Smooth muscle cell (in vitro differentiated cells): ENCODE measurements around the gene KRT74. TPM values are rescaled to one million over a fixed set of nuclear protein-coding genes. Genes with fewer than 3 reads are reported as not detected.

Source experiments
- DNase-seq: peaks from one replicate; lab custom pipeline; 2025; ENCODE audit not compliant: unreplicated experiment; lab: John Stamatoyannopoulos, UW
- H2AFZ ChIP-seq: fragments of 200-600 bp; sonication (generic); 2 replicates; pipeline ENCODE4 v1.6.0; 2016; ENCODE audit warnings: antibody characterized with exemption, low read depth, mild to moderate bottlenecking
- H3F3A ChIP-seq: fragments of 200-600 bp; sonication (generic); 2 replicates; pipeline ENCODE4 v1.6.0; 2017; ENCODE audit warnings: antibody characterized with exemption, low read depth
- H3K27ac ChIP-seq: fragments of 200-600 bp; sonication (generic); 2 replicates; pipeline ENCODE4 v1.5.1; 2016; ENCODE audit warnings: low read depth, mild to moderate bottlenecking
- H3K27me3 ChIP-seq: fragments of 200-600 bp; sonication (generic); 2 replicates; pipeline ENCODE4 v1.6.1; 2016; ENCODE audit warnings: low read depth, mild to moderate bottlenecking
- H3K36me3 ChIP-seq: fragments of 200-600 bp; sonication (generic); 2 replicates; pipeline ENCODE4 v1.5.1; 2016; ENCODE audit warnings: low read depth
- H3K4me1 ChIP-seq: fragments of 200-600 bp; sonication (generic); 2 replicates; pipeline ENCODE4 v1.5.1; 2016; ENCODE audit warnings: low read depth
- H3K4me2 ChIP-seq: fragments of 200-600 bp; sonication (generic); 2 replicates; pipeline ENCODE4 v1.6.0; 2016; ENCODE audit warnings: mild to moderate bottlenecking
- H3K4me3 ChIP-seq: fragments of 200-600 bp; sonication (generic); 2 replicates; pipeline ENCODE4 v1.5.1; 2016; ENCODE audit warnings: mild to moderate bottlenecking
- H3K79me2 ChIP-seq: fragments of 200-600 bp; sonication (generic); 2 replicates; pipeline ENCODE4 v1.6.0; 2016; ENCODE audit warnings: low read depth, mild to moderate bottlenecking
- H3K9ac ChIP-seq: fragments of 200-600 bp; sonication (generic); 2 replicates; pipeline ENCODE4 v1.6.0; 2016; ENCODE audit warnings: low read depth
- H3K9me3 ChIP-seq: fragments of 200-600 bp; sonication (generic); replicated peaks from 2 replicates; pipeline ENCODE4 v1.5.1; 2016; ENCODE audit warnings: low read depth
- H4K20me1 ChIP-seq: fragments of 200-600 bp; sonication (generic); 2 replicates; pipeline ENCODE4 v1.6.0; 2016; ENCODE audit warnings: low read depth
- WGBS: methylation state at CpG from one replicate; pipeline ENCODE4 v1.1.7; 2016; ENCODE audit warnings: low lambda C conversion rate; 5-methylcytosine and 5-hydroxymethylcytosine counted together
- polyA plus RNA-seq: library from polyadenylated mRNA; unstranded; fragments of >200 nt; fragmentation: Nextera tagmentation; extraction: Ambion mirVana; gene quantifications from 2 replicates; pipeline ENCODE4 v1.2.1, GENCODE V29; 2016
- total RNA-seq: library from RNA; depleted of rRNA; stranded (reverse); fragments of >200 nt; gene quantifications from 2 replicates; pipeline ENCODE4 v1.2.3, GENCODE V29; 2014
- TF ChIP-seq, protein P1 (sequence below): fragments of 200-600 bp; sonication (generic); IDR thresholded peaks from 2 replicates; pipeline ENCODE4 v1.5.1; 2017; ENCODE audit warnings: borderline replicate concordance, mild to moderate bottlenecking, antibody characterized with exemption; ENCODE audit not compliant: insufficient read depth, poor library complexity, severe bottlenecking

KRT74 gene
- total and polyA plus RNA-seq, 2 experiments from 2014 or later = not detected

DNA sequence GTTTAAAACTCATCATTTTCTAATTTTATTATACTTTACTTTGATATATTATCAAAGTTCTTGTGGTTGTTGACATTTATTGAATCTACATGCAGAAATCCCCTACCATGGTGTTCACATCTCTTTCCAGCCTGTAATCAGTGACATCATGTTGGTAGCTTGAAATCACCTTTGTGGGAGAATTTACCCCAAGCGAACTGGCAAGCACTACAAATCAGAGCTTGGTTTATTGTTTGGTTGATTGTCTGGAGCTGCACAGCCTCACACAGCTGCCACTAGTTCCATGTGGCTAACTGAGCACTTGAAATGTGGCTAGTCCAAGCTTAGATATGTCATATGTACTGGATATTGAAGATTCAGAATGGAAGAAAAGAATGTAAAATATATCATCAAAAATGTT is 38.1 kb downstream of the KRT74 start:
- no peak overlapping the region for H3K4me3 ChIP-seq
- H4K20me1 ChIP-seq = no peaks in the 10 kb centered on the region
- H3K9ac ChIP-seq = no peak overlapping the region
- H3K36me3 ChIP-seq = no peaks in the 10 kb centered on the region
- no peaks in the 10 kb centered on the region for H3K79me2 ChIP-seq
- no peak overlapping the region for H3K4me2 ChIP-seq
- H3F3A ChIP-seq = peaks cover 5% of the 10 kb centered on the region
- TF ChIP-seq, protein P1, sequence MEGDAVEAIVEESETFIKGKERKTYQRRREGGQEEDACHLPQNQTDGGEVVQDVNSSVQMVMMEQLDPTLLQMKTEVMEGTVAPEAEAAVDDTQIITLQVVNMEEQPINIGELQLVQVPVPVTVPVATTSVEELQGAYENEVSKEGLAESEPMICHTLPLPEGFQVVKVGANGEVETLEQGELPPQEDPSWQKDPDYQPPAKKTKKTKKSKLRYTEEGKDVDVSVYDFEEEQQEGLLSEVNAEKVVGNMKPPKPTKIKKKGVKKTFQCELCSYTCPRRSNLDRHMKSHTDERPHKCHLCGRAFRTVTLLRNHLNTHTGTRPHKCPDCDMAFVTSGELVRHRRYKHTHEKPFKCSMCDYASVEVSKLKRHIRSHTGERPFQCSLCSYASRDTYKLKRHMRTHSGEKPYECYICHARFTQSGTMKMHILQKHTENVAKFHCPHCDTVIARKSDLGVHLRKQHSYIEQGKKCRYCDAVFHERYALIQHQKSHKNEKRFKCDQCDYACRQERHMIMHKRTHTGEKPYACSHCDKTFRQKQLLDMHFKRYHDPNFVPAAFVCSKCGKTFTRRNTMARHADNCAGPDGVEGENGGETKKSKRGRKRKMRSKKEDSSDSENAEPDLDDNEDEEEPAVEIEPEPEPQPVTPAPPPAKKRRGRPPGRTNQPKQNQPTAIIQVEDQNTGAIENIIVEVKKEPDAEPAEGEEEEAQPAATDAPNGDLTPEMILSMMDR = no peak
- no peak overlapping the region for H3K27ac ChIP-seq
- 43% methylated on average over 1 of the region's 1 CpG for WGBS
- peaks cover 12% of the 10 kb centered on the region for H3K4me1 ChIP-seq
- H2AFZ ChIP-seq = no peak overlapping the region
- DNase-seq = no peak
- no peaks in the 10 kb centered on the region for H3K9me3 ChIP-seq
- H3K27me3 ChIP-seq = no peaks in the 10 kb centered on the region

DNA sequence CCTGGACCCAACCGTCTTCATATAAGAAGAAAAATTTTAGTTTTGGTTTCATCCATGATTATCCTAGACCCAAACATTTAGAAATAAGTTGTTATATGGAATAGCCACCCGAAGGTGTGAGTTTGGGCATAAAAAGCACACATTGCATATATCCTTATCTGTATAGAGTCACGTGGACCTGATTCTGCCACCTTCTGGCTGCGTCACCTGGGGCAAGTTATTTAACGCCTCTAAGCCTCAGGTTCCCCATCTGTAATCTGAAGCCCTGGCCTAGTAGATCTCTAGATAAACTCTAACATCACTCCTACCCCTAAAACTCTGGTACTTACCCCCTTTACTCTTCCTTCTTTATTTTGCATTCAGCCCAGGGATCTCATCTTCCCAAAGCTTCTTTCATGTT is 39.2 kb downstream of the KRT74 start:
- Histone ChIP-seq H4K20me1 (no peaks in the 10 kb centered on the region), H3K4me2 (no peak overlapping the region), H3K27me3 (no peaks in the 10 kb centered on the region), H3K4me3 (no peak overlapping the region), H2AFZ (no peak overlapping the region), H3K4me1 (peaks cover 9% of the 10 kb centered on the region), H3F3A (peaks cover 5% of the 10 kb centered on the region), H3K36me3 (no peaks in the 10 kb centered on the region), H3K79me2 (no peaks in the 10 kb centered on the region), H3K27ac (no peak overlapping the region), H3K9me3 (no peaks in the 10 kb centered on the region), H3K9ac (no peak overlapping the region)
- DNase-seq = no peak
- 80% methylated on average over 5 of the region's 5 CpGs for WGBS
- TF ChIP-seq, protein P1 = no peak

DNA sequence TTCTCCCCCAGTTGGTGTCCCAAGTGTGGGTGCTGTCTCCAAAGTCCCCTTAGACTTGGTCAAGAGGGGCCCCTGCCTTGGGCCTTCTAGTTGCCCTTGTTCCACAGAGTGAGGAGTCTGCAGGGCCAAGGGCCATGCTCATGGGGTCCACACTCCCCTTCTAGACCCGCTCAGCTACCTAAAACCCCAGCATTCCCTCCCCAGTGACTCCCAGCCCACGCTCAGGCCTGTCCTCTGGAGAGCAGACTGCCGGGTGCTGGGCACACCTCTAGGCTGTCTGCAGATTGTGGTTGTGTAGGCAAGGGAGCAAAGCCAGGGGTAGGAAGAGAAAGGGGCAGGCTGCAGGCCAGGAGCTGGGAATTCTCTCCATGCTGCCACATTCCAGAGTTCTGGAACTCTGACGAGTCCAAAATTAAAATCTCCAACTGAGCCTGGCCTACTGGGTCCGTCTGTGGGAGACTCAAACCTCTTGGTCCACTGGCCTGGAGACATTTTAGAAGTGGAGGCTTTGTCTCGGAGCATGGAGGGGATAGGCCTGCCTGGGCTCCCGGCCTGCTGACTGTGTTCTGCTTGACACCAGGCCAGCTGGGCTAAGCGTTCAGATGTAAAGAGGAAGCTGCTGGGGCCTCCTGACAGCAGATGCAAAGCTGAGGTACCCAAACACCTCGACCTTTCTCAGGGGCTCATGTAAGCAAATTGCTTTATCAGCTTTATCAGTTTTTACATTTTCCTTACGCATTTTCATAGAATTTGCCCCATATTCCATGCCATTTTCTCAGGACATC is 39.8 kb downstream of the KRT74 start:
- H3K4me1 ChIP-seq = peaks cover 5% of the 10 kb centered on the region
- WGBS = 89% methylated on average over 10 of the region's 10 CpGs
- H3K79me2 ChIP-seq = no peaks in the 10 kb centered on the region
- DNase-seq = no peak
- no peak overlapping the region for H3K27ac ChIP-seq
- H4K20me1 ChIP-seq = no peaks in the 10 kb centered on the region
- H3K4me2 ChIP-seq = no peak overlapping the region
- H3F3A ChIP-seq = peaks cover 5% of the 10 kb centered on the region
- no peak overlapping the region for H3K9ac ChIP-seq
- H3K36me3 ChIP-seq = no peaks in the 10 kb centered on the region
- no peak overlapping the region for H2AFZ ChIP-seq
- no peak overlapping the region for H3K4me3 ChIP-seq
- TF ChIP-seq, protein P1 = no peak
- no peaks in the 10 kb centered on the region for H3K27me3 ChIP-seq
- no peaks in the 10 kb centered on the region for H3K9me3 ChIP-seq

DNA sequence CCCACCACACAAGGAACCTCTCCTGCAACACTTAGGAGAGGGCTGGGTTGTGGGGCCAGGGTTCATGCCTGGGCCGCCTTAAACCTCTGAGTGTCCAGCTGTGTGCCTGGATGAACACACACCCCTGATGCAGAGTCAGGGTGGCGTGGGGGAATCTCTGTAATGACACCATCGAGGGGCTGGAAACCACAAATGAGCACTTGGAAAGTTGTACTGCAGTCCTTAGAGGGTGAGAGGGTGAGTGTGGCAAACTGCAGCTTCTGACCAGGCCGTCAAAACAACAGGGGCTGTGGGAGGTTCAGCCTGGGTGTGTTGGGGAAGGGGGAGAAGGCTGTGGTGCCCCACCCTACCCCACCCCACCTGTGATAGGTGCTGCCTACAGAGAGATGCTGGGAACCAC is 41.0 kb downstream of the KRT74 start:
- H3K9ac ChIP-seq = no peak overlapping the region
- H3K36me3 ChIP-seq = no peaks in the 10 kb centered on the region
- DNase-seq = no peak
- H3K4me1 ChIP-seq = no peaks in the 10 kb centered on the region
- H3F3A ChIP-seq = no peaks in the 10 kb centered on the region
- no peaks in the 10 kb centered on the region for H3K79me2 ChIP-seq
- TF ChIP-seq, protein P1 = no peak
- no peak overlapping the region for H3K4me2 ChIP-seq
- H3K27me3 ChIP-seq = no peaks in the 10 kb centered on the region
- H3K27ac ChIP-seq = no peak overlapping the region
- H3K4me3 ChIP-seq = no peak overlapping the region
- H3K9me3 ChIP-seq = no peaks in the 10 kb centered on the region
- no peak overlapping the region for H2AFZ ChIP-seq
- no peaks in the 10 kb centered on the region for H4K20me1 ChIP-seq
- 33% methylated on average over 4 of the region's 4 CpGs for WGBS
